ENCODE results near the gene MYH7B. TPM values are rescaled to one million over a fixed set of nuclear protein-coding genes. Genes with fewer than 3 reads are reported as not detected.

The MYH7B gene
- total RNA-seq, 2 experiments from 2014 or later = 0.23 to 0.40 TPM

GRCh38 chr20:34946661-34947060 is 9.0 kb upstream of the MYH7B start:
- ATAC-seq (no peak), DNase-seq (no peak)
- Mint-ChIP-seq H3K36me3 (ENCODE audit: low read depth) (peaks cover 36% of the 10 kb centered on the region), H3K9me3 (ENCODE audit: low read depth) (no peaks in the 10 kb centered on the region), H3K27ac (no peak overlapping the region), H3K27me3 (no peaks in the 10 kb centered on the region), H3K4me1 (peaks cover 3% of the 10 kb centered on the region), H3K4me3 (no peak overlapping the region)
- ChIA-PET CTCF (interaction anchor here (0.9 to 1.2 kb wide), 2 partner anchors 12 to 72 kb away, joined by 3 read pairs; no protein-coding TSS in a partner anchor), POLR2A (no interaction called here)
- intact Hi-C loops (cut with DNase I, micrococcal nuclease) = no loop called here

- no peak for DNase-seq
- Mint-ChIP-seq H3K9me3 (ENCODE audit: low read depth) (no peaks in the 10 kb centered on the region), H3K4me1 (peaks cover 3% of the 10 kb centered on the region), H3K4me3 (no peak overlapping the region), H3K36me3 (ENCODE audit: low read depth) (peaks cover 36% of the 10 kb centered on the region), H3K27me3 (no peaks in the 10 kb centered on the region), H3K27ac (no peak overlapping the region)
- CTCF ChIA-PET = no interaction called here
- intact Hi-C loops (cut with DNase I, micrococcal nuclease) = no loop called here
- peak; percentile 55 for ATAC-seq
- POLR2A ChIA-PET = no interaction called here
Observed at GRCh38 chr20:34947336-34947735, 8.3 kb upstream of the MYH7B start.

- H3K4me3 Mint-ChIP-seq = no peak overlapping the region
- intact Hi-C loops (cut with DNase I, micrococcal nuclease) = no loop called here
- H3K27ac Mint-ChIP-seq = no peak overlapping the region
- DNase-seq (no peak), ATAC-seq (peak; percentile 60)
- H3K27me3 Mint-ChIP-seq = no peaks in the 10 kb centered on the region
- H3K36me3 Mint-ChIP-seq (ENCODE audit: low read depth) = peaks cover 32% of the 10 kb centered on the region
- CTCF ChIA-PET = interaction anchor here (0.6 kb wide), 1 partner anchor 52 kb away, joined by 3 read pairs; no protein-coding TSS in a partner anchor
- no peaks in the 10 kb centered on the region for H3K9me3 Mint-ChIP-seq (ENCODE audit: low read depth)
- peaks cover 7% of the 10 kb centered on the region for H3K4me1 Mint-ChIP-seq
- POLR2A ChIA-PET = no interaction called here
Observed at GRCh38 chr20:34948030-34948429, 7.6 kb upstream of the MYH7B start.

DNA sequence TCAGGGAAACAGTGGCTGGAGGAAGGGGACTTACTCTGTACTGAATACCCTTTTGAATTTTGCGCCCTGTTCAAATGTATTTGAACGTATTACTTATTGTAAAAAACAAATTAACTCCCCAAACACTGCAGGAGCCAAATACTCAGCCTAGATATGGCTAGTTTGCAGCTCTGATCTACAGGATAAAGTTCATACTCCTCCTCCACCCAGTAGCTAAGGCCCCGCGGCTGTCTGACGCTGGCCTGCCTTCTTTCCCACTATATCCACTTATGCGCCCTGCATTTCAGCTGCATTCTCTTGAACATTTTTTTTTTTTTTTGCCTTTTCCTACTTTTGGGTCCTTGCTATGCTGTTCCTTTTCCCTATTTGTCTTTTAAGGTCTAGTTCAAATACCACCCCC is 6.5 kb upstream of the MYH7B start:
- Mint-ChIP-seq H3K4me1 (peaks cover 6% of the 10 kb centered on the region), H3K36me3 (ENCODE audit: low read depth) (peaks cover 25% of the 10 kb centered on the region), H3K27ac (no peak overlapping the region), H3K9me3 (ENCODE audit: low read depth) (no peaks in the 10 kb centered on the region), H3K4me3 (no peak overlapping the region), H3K27me3 (no peaks in the 10 kb centered on the region)
- DNase-seq = no peak
- ATAC-seq = no peak
- ChIA-PET POLR2A (no interaction called here), CTCF (no interaction called here)
- intact Hi-C loops (cut with DNase I, micrococcal nuclease) = no loop called here

DNA sequence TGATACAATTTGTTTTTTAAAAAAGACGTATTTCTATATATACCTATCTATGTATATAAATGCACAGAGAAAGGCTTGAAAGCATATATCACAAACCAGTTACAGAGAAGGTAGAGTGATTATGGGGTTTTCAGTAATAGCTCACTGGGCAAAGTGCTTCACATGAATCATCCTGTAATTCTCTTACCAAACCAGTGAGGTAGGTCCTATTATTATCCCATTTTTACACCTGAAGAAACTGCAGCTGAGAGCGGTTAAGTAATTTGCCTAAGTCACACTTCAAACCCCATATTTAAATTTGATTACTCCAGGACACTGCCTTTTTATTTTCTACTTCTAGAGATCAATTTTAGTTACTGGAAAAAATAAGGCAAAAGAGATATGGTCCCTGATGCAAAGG is 4.4 kb upstream of the MYH7B start:
- no peak overlapping the region for H3K4me3 Mint-ChIP-seq
- intact Hi-C loops (cut with DNase I, micrococcal nuclease) = no loop called here
- ATAC-seq = no peak
- DNase-seq = no peak
- H3K27ac Mint-ChIP-seq = no peak overlapping the region
- peaks cover 16% of the 10 kb centered on the region for H3K4me1 Mint-ChIP-seq
- CTCF ChIA-PET = no interaction called here
- no peaks in the 10 kb centered on the region for H3K27me3 Mint-ChIP-seq
- POLR2A ChIA-PET = no interaction called here
- H3K9me3 Mint-ChIP-seq (ENCODE audit: low read depth) = no peaks in the 10 kb centered on the region
- peaks cover 21% of the 10 kb centered on the region for H3K36me3 Mint-ChIP-seq (ENCODE audit: low read depth)

DNA sequence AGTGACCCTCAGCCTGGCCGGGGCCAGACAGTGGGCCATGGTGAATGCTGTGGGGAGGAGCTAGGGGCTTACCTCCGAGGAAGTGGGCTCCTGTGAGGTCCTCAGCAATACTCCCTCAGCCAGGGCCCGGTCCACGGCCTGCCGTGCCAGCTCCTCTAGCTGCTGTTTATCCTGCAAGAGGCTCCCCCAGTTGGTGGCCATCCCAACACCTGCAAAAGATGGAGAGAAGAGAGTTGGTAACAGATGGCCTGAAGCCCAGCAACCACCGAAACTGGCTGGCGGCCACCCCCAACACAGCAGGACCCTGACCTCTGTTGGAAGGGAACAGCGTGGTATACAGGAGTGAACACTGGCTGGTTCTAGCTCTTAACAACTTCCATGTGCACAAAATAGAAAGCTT is 4.0 kb upstream of the MYH7B start:
- Mint-ChIP-seq H3K4me3 (no peak overlapping the region), H3K27ac (no peak overlapping the region), H3K36me3 (ENCODE audit: low read depth) (peaks cover 20% of the 10 kb centered on the region), H3K4me1 (peaks cover 16% of the 10 kb centered on the region), H3K27me3 (no peaks in the 10 kb centered on the region), H3K9me3 (ENCODE audit: low read depth) (no peaks in the 10 kb centered on the region)
- DNase-seq (no peak), ATAC-seq (no peak)
- ChIA-PET POLR2A (no interaction called here), CTCF (interaction anchor here (1.3 kb wide), 1 partner anchor 144 kb away, joined by 4 read pairs; no protein-coding TSS in a partner anchor)
- intact Hi-C loops (cut with DNase I, micrococcal nuclease) = no loop called here

DNA sequence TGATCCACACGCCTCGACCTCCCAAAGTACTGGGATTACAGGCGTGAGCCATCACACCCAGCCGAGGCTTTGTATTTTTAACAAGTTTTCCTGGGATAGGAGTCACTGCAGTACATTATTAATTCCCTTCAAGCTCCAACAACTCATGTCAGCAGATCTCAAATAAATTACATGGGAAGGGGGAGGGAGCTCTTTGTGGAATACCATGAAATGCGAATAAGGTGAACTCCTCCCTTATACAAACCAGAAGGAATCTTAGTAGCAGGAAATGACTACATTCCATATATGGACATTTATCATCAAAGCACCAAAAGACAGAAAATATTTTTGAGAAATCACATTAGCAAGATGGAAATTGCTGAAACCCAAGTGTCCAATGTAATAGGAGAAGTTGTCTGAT is 3.0 kb upstream of the MYH7B start:
- DNase-seq (no peak), ATAC-seq (no peak)
- no peak overlapping the region for H3K4me3 Mint-ChIP-seq
- H3K9me3 Mint-ChIP-seq (ENCODE audit: low read depth) = no peaks in the 10 kb centered on the region
- ChIA-PET CTCF (interaction anchor here (0.8 to 1.3 kb wide), 2 partner anchors 80 to 143 kb away, joined by 3 to 4 read pairs; partner anchors contain the start of gene GGT7), POLR2A (no interaction called here)
- H3K27me3 Mint-ChIP-seq = no peaks in the 10 kb centered on the region
- peaks cover 20% of the 10 kb centered on the region for H3K36me3 Mint-ChIP-seq (ENCODE audit: low read depth)
- intact Hi-C loops (cut with DNase I, micrococcal nuclease) = no loop called here
- H3K27ac Mint-ChIP-seq = no peak overlapping the region
- peaks cover 16% of the 10 kb centered on the region for H3K4me1 Mint-ChIP-seq

DNA sequence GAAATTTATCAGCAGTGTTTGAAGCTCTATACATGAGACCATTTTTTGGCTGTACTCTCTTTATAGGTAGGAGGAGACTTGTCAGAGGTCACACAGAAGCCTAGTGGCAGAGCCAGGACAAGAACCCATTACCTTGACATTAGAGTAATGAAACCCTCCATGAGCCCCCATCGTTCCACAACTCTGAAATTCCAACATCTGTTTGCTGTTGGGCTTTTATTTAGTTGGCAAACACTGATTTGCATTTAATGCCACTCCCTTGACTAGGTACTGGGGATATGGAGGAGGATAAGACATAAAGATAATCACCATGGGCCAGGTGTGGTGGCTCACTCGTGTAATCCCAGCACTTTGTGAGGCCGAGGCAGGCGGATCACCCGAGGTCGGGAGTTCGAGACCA is 1.7 kb upstream of the MYH7B start:
- no peaks in the 10 kb centered on the region for H3K9me3 Mint-ChIP-seq (ENCODE audit: low read depth)
- POLR2A ChIA-PET = no interaction called here
- no peaks in the 10 kb centered on the region for H3K27me3 Mint-ChIP-seq
- H3K36me3 Mint-ChIP-seq (ENCODE audit: low read depth) = peaks cover 20% of the 10 kb centered on the region
- H3K4me1 Mint-ChIP-seq = peaks cover 16% of the 10 kb centered on the region
- peak overlapping the region; percentile 18 for H3K4me3 Mint-ChIP-seq
- CTCF ChIA-PET = interaction anchor here (0.6 kb wide), 1 partner anchor 536 kb away, joined by 3 read pairs; no protein-coding TSS in a partner anchor
- DNase-seq (no peak), ATAC-seq (no peak)
- intact Hi-C loops (cut with DNase I, micrococcal nuclease) = loop anchor here in 1 of 2 experiments (2.0 kb wide), 1 partner anchor 193 kb away; the partner anchor contains the start of gene EDEM2
- no peak overlapping the region for H3K27ac Mint-ChIP-seq

GRCh38 chr20:34954904-34955230 is 801 bp upstream of the MYH7B start:
- DNase-seq (peak; percentile 22), ATAC-seq (peak; percentile 11)
- Mint-ChIP-seq H3K36me3 (ENCODE audit: low read depth) (peaks cover 14% of the 10 kb centered on the region), H3K27me3 (no peaks in the 10 kb centered on the region), H3K4me3 (peak overlapping the region; percentile 98), H3K27ac (peak overlapping the region; percentile 94), H3K4me1 (peaks cover 16% of the 10 kb centered on the region), H3K9me3 (ENCODE audit: low read depth) (no peaks in the 10 kb centered on the region)
- ChIA-PET CTCF (interaction anchor here (0.8 to 5.8 kb wide), 3 partner anchors 80 to 135 kb away, joined by 3 to 78 read pairs (median 6); partner anchors contain the start of genes ACSS2 and GGT7), POLR2A (interaction anchor here (1.5 kb wide), 1 partner anchor 82 kb away, joined by 3 read pairs; the partner anchor contains the start of gene GGT7)
- intact Hi-C loops (cut with DNase I, micrococcal nuclease) = loop anchor here (1.0 to 5.0 kb wide), 14 partner anchors 64 to 963 kb away; partner anchors contain the start of genes ACSS2 (in 2 of the 2), EDEM2 (in 2 of the 2), AHCY (in 1 of the 2) and DYNLRB1 (in 1 of the 2)

GRCh38 chr20:34956041-34956458 is 382 bp downstream of the MYH7B start:
- DNase-seq (no peak), ATAC-seq (no peak)
- H3K9me3 Mint-ChIP-seq (ENCODE audit: low read depth) = no peaks in the 10 kb centered on the region
- peaks cover 10% of the 10 kb centered on the region for H3K36me3 Mint-ChIP-seq (ENCODE audit: low read depth)
- H3K4me3 Mint-ChIP-seq = peak overlapping the region; percentile 98
- no peaks in the 10 kb centered on the region for H3K27me3 Mint-ChIP-seq
- intact Hi-C loops (cut with DNase I, micrococcal nuclease) = loop anchor here (2.0 to 5.0 kb wide), 3 partner anchors 137 to 964 kb away; partner anchors contain the start of genes RALY (in 1 of the 2) and TRPC4AP (in 1 of the 2)
- ChIA-PET POLR2A (interaction anchor here (0.6 to 1.5 kb wide), 6 partner anchors 79 to 104 kb away, joined by 3 to 4 read pairs (median 3); partner anchors contain the start of genes ACSS2 and GGT7), CTCF (interaction anchor here (0.6 to 5.8 kb wide), 4 partner anchors 59 to 137 kb away, joined by 3 to 78 read pairs (median 4); partner anchors contain the start of genes ACSS2 and GGT7)
- peaks cover 20% of the 10 kb centered on the region for H3K4me1 Mint-ChIP-seq
- H3K27ac Mint-ChIP-seq = peak overlapping the region; percentile 94

GRCh38 chr20:34956751-34957472 is 1.2 kb downstream of the MYH7B start:
- Mint-ChIP-seq H3K27ac (peak overlapping the region; percentile 94), H3K9me3 (ENCODE audit: low read depth) (no peaks in the 10 kb centered on the region), H3K4me1 (peaks cover 20% of the 10 kb centered on the region), H3K36me3 (ENCODE audit: low read depth) (peaks cover 10% of the 10 kb centered on the region), H3K27me3 (no peaks in the 10 kb centered on the region), H3K4me3 (no peak overlapping the region)
- ATAC-seq (no peak), DNase-seq (no peak)
- ChIA-PET POLR2A (no interaction called here), CTCF (interaction anchor here (0.6 to 5.8 kb wide), 3 partner anchors 82 to 155 kb away, joined by 3 to 78 read pairs (median 4); partner anchors contain the start of genes ACSS2 and GGT7)
- intact Hi-C loops (cut with DNase I, micrococcal nuclease) = loop anchor here (2.0 to 5.0 kb wide), 3 partner anchors 136 to 965 kb away; partner anchors contain the start of genes RALY (in 1 of the 2) and TRPC4AP (in 1 of the 2)
